Stimulated activated CD4-positive, alpha-beta T cell treated with anti-CD3 and anti-CD28 coated beads, Interleukin-4, amount 100 ng/mL, for 48 hours (primary cell): ENCODE results near the gene LAPTM5.

Experiments used
- DNase-seq, 2 donors: peaks; one replicate each; pipeline ENCODE4 v3.0.0-alpha.2; 2020; ENCODE audit warnings: low read depth in 2 of 2

The LAPTM5 gene

GRCh38 chr1:30742963-30743559 lies 14.5 kb downstream of the LAPTM5 start:
- DNase-seq = no peak

- no peak for DNase-seq
Measured at GRCh38 chr1:30742300-30742962, 15.1 kb downstream of the LAPTM5 start.

GRCh38 chr1:30741239-30741894 lies 16.2 kb downstream of the LAPTM5 start:
- DNase-seq = no peak

- no peak for DNase-seq
Measured at GRCh38 chr1:30740251-30741238, 17.0 kb downstream of the LAPTM5 start.

- DNase-seq = no peak
Measured at GRCh38 chr1:30739601-30740000, 18.0 kb downstream of the LAPTM5 start.

- no peak for DNase-seq
Measured at GRCh38 chr1:30738715-30739559, 18.6 kb downstream of the LAPTM5 start.

GRCh38 chr1:30738040-30738714 lies 19.4 kb downstream of the LAPTM5 start:
- no peak for DNase-seq

GRCh38 chr1:30737357-30738039 lies 20.1 kb downstream of the LAPTM5 start:
- DNase-seq = no peak

- no peak for DNase-seq
Measured at GRCh38 chr1:30735668-30736498, 21.7 kb downstream of the LAPTM5 start.

- DNase-seq = no peak
Measured at GRCh38 chr1:30735124-30735523, 22.4 kb downstream of the LAPTM5 start.

- no peak for DNase-seq
Measured at GRCh38 chr1:30734580-30734979, 23.0 kb downstream of the LAPTM5 start.

- DNase-seq = no peak
Measured at GRCh38 chr1:30734106-30734505, 23.5 kb downstream of the LAPTM5 start.

- DNase-seq = no peak
Measured at GRCh38 chr1:30733493-30733892, 24.1 kb downstream of the LAPTM5 start.

- DNase-seq = no peak
Measured at GRCh38 chr1:30732277-30732996, 25.1 kb downstream of the LAPTM5 start.

GRCh38 chr1:30731806-30732276 lies 25.7 kb downstream of the LAPTM5 start:
- no peak for DNase-seq

- no peak for DNase-seq
Measured at GRCh38 chr1:30731109-30731805, 26.3 kb downstream of the LAPTM5 start.

- DNase-seq = no peak
Measured at GRCh38 chr1:30730346-30731108, 27.0 kb downstream of the LAPTM5 start.
